ENCODE measurements around the gene PAPPA.
A peak's percentile ranks its signal among the peaks of the same experiment; 100 is the strongest.

The PAPPA gene

DNA sequence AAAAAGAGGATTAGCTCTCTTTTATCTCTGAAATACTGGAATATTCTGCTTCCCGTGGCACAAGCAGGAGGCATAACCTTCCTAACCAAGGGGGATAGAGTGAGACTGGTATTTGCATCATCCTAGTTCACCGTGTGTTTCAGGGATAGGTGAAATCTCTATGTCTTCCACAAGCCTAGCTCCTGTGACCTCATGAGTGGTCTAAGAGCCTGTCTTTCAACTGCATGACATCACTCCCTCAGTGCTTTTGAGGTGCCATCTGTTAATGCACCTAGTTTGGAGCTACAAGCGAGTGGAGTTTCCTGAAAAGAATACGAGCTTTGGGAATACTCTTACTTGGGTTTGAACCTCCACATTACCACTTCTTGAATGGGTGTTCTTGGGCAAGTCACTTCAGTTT is 181.8 kb downstream of the PAPPA start:
- TF ChIP-seq CTCF (IDR thresholded peaks at IDR 0.05; ENCODE audit: insufficient read depth, low read depth, low read length, missing control alignments), result no peak
- no peak overlapping the region for H3K4me3 ChIP-seq (ENCODE audit: low read length)
- no peak for DNase-seq (ENCODE audit: low read depth)

GRCh38 chr9:116336133-116336862 is 182.7 kb downstream of the PAPPA start:
- no peak for DNase-seq (ENCODE audit: low read depth)
- H3K4me3 ChIP-seq (ENCODE audit: low read length), result no peak overlapping the region
- TF ChIP-seq CTCF (IDR thresholded peaks at IDR 0.05; ENCODE audit: insufficient read depth, low read depth, low read length, missing control alignments), result no peak

- no peak overlapping the region for H3K4me3 ChIP-seq (ENCODE audit: low read length)
- no peak for TF ChIP-seq CTCF (IDR thresholded peaks at IDR 0.05; ENCODE audit: insufficient read depth, low read depth, low read length, missing control alignments)
- DNase-seq (ENCODE audit: low read depth), result peak; percentile 40
Measured at GRCh38 chr9:116337015-116337414, 183.4 kb downstream of the PAPPA start.

DNA sequence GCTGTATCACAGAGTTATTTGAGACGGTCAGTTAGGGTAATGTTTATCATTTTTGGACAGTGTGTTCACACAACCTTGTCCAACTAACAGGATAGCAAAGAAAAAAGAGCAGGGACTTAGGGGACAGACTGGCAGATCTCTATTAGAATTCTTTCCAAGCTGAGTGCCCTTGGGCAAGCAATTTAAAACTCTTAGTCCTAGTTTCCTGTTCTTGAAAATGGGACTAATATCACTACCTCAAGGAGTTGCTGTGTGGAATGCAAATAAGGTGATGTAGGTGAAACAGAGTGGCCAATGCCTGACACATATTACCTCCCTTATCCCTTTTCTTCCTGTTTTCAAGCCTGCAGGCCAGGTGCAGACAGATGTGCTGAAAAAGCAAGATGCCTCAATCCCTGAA is 186.7 kb downstream of the PAPPA start:
- TF ChIP-seq CTCF (IDR thresholded peaks at IDR 0.05; ENCODE audit: insufficient read depth, low read depth, low read length, missing control alignments), result no peak
- H3K4me3 ChIP-seq (ENCODE audit: low read length), result no peak overlapping the region
- no peak for DNase-seq (ENCODE audit: low read depth)

- no peak for DNase-seq (ENCODE audit: low read depth)
- H3K4me3 ChIP-seq (ENCODE audit: low read length), result no peak overlapping the region
- TF ChIP-seq CTCF (IDR thresholded peaks at IDR 0.05; ENCODE audit: insufficient read depth, low read depth, low read length, missing control alignments), result no peak
Measured at GRCh38 chr9:116342061-116342460, 188.5 kb downstream of the PAPPA start.

DNA sequence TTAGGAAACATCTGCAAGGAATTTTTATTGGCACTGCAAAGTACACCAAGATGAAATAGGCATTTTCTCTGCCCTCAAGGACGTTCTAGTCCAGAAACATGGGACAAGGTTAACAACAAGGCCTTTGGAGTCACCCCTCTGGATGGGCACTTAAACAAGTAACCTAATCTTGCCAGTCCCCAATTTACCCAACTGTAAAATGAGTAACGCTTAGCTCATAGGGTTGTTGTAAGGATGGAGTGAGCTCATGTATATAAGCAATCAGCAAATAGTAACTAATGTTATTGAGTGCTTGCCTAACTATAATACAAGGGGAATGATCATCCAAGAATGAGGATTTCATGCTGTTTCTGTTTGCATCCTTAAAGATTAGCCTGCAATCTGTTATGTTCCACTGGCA is 189.3 kb downstream of the PAPPA start:
- H3K4me3 ChIP-seq (ENCODE audit: low read length), result no peak overlapping the region
- TF ChIP-seq CTCF (IDR thresholded peaks at IDR 0.05; ENCODE audit: insufficient read depth, low read depth, low read length, missing control alignments), result no peak
- DNase-seq (ENCODE audit: low read depth), result peak; percentile 9

- no peak for DNase-seq (ENCODE audit: low read depth)
Measured at GRCh38 chr9:116344416-116344815, 190.8 kb downstream of the PAPPA start.

More at GRCh38 chr9:116344416-116344815, 190.8 kb downstream of the PAPPA start:
- no peak overlapping the region for H3K4me3 ChIP-seq (ENCODE audit: low read length)
- no peak for TF ChIP-seq CTCF (IDR thresholded peaks at IDR 0.05; ENCODE audit: insufficient read depth, low read depth, low read length, missing control alignments)

Data from epithelial cell of esophagus (primary cell).